Neural progenitor cell (in vitro differentiated cells): Measurements from ENCODE around the gene DGKD.

ENCODE experiments used
- EZH2 ChIP-seq: fragments of 200-600 bp; sonication (generic); IDR thresholded peaks from 2 replicates; pipeline ENCODE4 v1.6.1; 2017; ENCODE audit warnings: antibody characterized with exemption, mild to moderate bottlenecking, moderate library complexity
- TF ChIP-seq, protein P1 (sequence below): fragments of 200-600 bp; sonication (generic); IDR thresholded peaks from 2 replicates; pipeline ENCODE4 v1.5.1; 2017; ENCODE audit warnings: antibody characterized with exemption, mild to moderate bottlenecking

DNA sequence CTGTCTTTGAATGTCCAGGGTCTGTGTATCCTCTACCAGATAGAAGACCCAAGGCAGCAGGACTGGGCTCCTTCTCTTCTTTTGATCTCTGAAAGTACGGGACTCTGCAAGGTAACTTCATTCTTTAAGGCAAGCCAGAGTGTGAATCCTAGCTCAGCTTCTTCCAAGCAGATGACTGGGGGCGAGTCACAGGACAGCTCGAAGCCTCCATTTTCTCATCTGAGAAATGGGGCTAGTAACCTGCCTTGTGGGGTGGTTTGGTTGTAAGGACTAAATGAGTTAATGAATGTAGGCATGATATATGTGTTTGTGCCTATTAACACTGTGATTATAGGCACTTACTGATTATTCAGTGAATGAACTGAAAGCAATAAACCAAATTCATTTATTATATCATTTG, 46.7 kb downstream of the DGKD start:
- TF ChIP-seq, protein P1, sequence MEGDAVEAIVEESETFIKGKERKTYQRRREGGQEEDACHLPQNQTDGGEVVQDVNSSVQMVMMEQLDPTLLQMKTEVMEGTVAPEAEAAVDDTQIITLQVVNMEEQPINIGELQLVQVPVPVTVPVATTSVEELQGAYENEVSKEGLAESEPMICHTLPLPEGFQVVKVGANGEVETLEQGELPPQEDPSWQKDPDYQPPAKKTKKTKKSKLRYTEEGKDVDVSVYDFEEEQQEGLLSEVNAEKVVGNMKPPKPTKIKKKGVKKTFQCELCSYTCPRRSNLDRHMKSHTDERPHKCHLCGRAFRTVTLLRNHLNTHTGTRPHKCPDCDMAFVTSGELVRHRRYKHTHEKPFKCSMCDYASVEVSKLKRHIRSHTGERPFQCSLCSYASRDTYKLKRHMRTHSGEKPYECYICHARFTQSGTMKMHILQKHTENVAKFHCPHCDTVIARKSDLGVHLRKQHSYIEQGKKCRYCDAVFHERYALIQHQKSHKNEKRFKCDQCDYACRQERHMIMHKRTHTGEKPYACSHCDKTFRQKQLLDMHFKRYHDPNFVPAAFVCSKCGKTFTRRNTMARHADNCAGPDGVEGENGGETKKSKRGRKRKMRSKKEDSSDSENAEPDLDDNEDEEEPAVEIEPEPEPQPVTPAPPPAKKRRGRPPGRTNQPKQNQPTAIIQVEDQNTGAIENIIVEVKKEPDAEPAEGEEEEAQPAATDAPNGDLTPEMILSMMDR = no peak
- TF ChIP-seq EZH2 = no peak
